HPDE6-E6E7 (cell line): Measurements from ENCODE around the gene ARHGAP18.
A peak's percentile ranks its signal among the peaks of the same experiment; 100 is the strongest.

Source experiments
- DNase-seq: peaks from one replicate; pipeline ENCODE4 v3.0.0; 2011; ENCODE audit warnings: missing footprints; ENCODE audit errors: extremely low spot score

Gene ARHGAP18

GRCh38 chr6:129643968-129644367, 66.0 kb downstream of the ARHGAP18 start:
- DNase-seq, result no peak

- no peak for DNase-seq
Observed at GRCh38 chr6:129643176-129643575, 66.8 kb downstream of the ARHGAP18 start.

- DNase-seq, result no peak
Observed at GRCh38 chr6:129642322-129642721, 67.7 kb downstream of the ARHGAP18 start.

GRCh38 chr6:129641344-129641743, 68.6 kb downstream of the ARHGAP18 start:
- no peak for DNase-seq

- DNase-seq, result no peak
Observed at GRCh38 chr6:129638686-129639085, 71.3 kb downstream of the ARHGAP18 start.

GRCh38 chr6:129638055-129638684, 71.8 kb downstream of the ARHGAP18 start:
- no peak for DNase-seq

- no peak for DNase-seq
Observed at GRCh38 chr6:129637340-129638054, 72.5 kb downstream of the ARHGAP18 start.

GRCh38 chr6:129635396-129636130, 74.4 kb downstream of the ARHGAP18 start:
- no peak for DNase-seq

- DNase-seq, result no peak
Observed at GRCh38 chr6:129634411-129635230, 75.4 kb downstream of the ARHGAP18 start.

GRCh38 chr6:129633529-129633928, 76.4 kb downstream of the ARHGAP18 start:
- no peak for DNase-seq

- DNase-seq, result no peak
Observed at GRCh38 chr6:129632172-129632613, 77.8 kb downstream of the ARHGAP18 start.

- no peak for DNase-seq
Observed at GRCh38 chr6:129631070-129631469, 78.9 kb downstream of the ARHGAP18 start.

- DNase-seq, result no peak
Observed at GRCh38 chr6:129630596-129630995, 79.4 kb downstream of the ARHGAP18 start.

- DNase-seq, result no peak
Observed at GRCh38 chr6:129628101-129628815, 81.7 kb downstream of the ARHGAP18 start.

GRCh38 chr6:129624488-129624887, 85.5 kb downstream of the ARHGAP18 start:
- no peak for DNase-seq

GRCh38 chr6:129623008-129623732, 86.8 kb downstream of the ARHGAP18 start:
- DNase-seq, result peak; percentile 40

GRCh38 chr6:129621252-129621651, 88.7 kb downstream of the ARHGAP18 start:
- DNase-seq, result no peak

- DNase-seq, result no peak
Observed at GRCh38 chr6:129620234-129620610, 89.8 kb downstream of the ARHGAP18 start.

- DNase-seq, result no peak
Observed at GRCh38 chr6:129619579-129620233, 90.3 kb downstream of the ARHGAP18 start.

- DNase-seq, result no peak
Observed at GRCh38 chr6:129617986-129618385, 92.0 kb downstream of the ARHGAP18 start.
